A673 (cell line): Measurements from ENCODE around the gene WFDC5. TPM values are rescaled to one million over a fixed set of nuclear protein-coding genes. Genes with fewer than 3 reads are reported as not detected.
"Not testable (repeated sequence)": the region's sequence is repeated elsewhere in the genome, so short reads cannot be mapped to it uniquely, and the experiment has no call there.

Experiments used
- BruUV-seq: library from RNA; stranded (reverse); fragments of 400-500 nt; replicated peaks from 2 replicates; lab custom pipeline; 2021; lab: Mats Ljungman, UMichigan
- CTCF ChIA-PET: fragments of 300-600 bp; sonication (Branson Sonifier 250); formaldehyde crosslinking; loops from one replicate; lab custom pipeline; 2022; ENCODE audit warnings: antibody characterized with exemption; lab: Charles Lee
- POLR2A ChIA-PET: fragments of 300-600 bp; sonication (Branson Sonifier 250); formaldehyde crosslinking; loops from one replicate; lab custom pipeline; 2022; ENCODE audit warnings: antibody characterized with exemption; ENCODE audit not compliant: low non-redundant PET; lab: Charles Lee
- DNase-seq: peaks from one replicate; pipeline ENCODE4 v3.0.0-alpha.2; 2015; ENCODE audit warnings: low spot score
- H3K27ac ChIP-seq: fragments of 200-600 bp; sonication (generic); 2 replicates; pipeline ENCODE4 v1.5.1; 2016; ENCODE audit warnings: mixed run types, low read depth, mild to moderate bottlenecking, mixed read lengths, antibody characterized with exemption, low read length; ENCODE audit not compliant: poor library complexity, severe bottlenecking
- H3K27me3 ChIP-seq: fragments of 200-600 bp; sonication (generic); replicated peaks from 2 replicates; pipeline ENCODE4 v1.6.1; 2017; ENCODE audit warnings: mixed run types, low read depth, mild to moderate bottlenecking, mixed read lengths, antibody characterized with exemption, low read length; ENCODE audit not compliant: insufficient read depth, poor library complexity
- H3K36me3 ChIP-seq: fragments of 200-600 bp; sonication (generic); 2 replicates; pipeline ENCODE4 v1.6.1; 2016; ENCODE audit warnings: mixed run types, mild to moderate bottlenecking, mixed read lengths, antibody characterized with exemption, low read length; ENCODE audit not compliant: insufficient read depth, poor library complexity, severe bottlenecking
- H3K4me1 ChIP-seq: fragments of 200-600 bp; sonication (generic); 2 replicates; pipeline ENCODE4 v1.6.1; 2017; ENCODE audit warnings: mixed run types, mild to moderate bottlenecking, mixed read lengths, antibody characterized with exemption, low read length; ENCODE audit not compliant: insufficient read depth, poor library complexity, severe bottlenecking
- H3K4me3 ChIP-seq: fragments of 200-600 bp; sonication (generic); 2 replicates; pipeline ENCODE4 v1.5.1; 2016; ENCODE audit warnings: low read depth, mixed run types, mild to moderate bottlenecking, mixed read lengths, low read length; ENCODE audit not compliant: poor library complexity, severe bottlenecking
- H3K9me3 ChIP-seq: fragments of 200-600 bp; sonication (generic); 2 replicates; pipeline ENCODE4 v1.6.1; 2016; ENCODE audit warnings: mixed run types, low read depth, mild to moderate bottlenecking, mixed read lengths, antibody characterized with exemption, low read length; ENCODE audit not compliant: poor library complexity, severe bottlenecking
- EZH2 ChIP-seq: fragments of 200-600 bp; sonication (generic); IDR thresholded peaks from 2 replicates; pipeline ENCODE4 v1.6.1; 2017; ENCODE audit warnings: borderline replicate concordance, low read depth, mild to moderate bottlenecking, mixed read lengths, antibody characterized with exemption, low read length; ENCODE audit not compliant: poor library complexity, severe bottlenecking
- intact Hi-C: fragments of 100-400 bp; cut with micrococcal nuclease; formaldehyde crosslinking; loops from one replicate; pipeline ENCODE4 v1.10.0; 2022; ENCODE audit not compliant: unreplicated experiment
- total RNA-seq: library from RNA; stranded (reverse); gene quantifications from 2 replicates; pipeline ENCODE4 v1.2.3, GENCODE V29; 2021
- TF ChIP-seq, protein P1 (sequence below): fragments of 300-800, 200-600 bp; sonication (generic); conservative IDR thresholded peaks from 2 replicates; pipeline ENCODE4 v1.5.1; 2017; ENCODE audit warnings: low read depth, mild to moderate bottlenecking, antibody characterized with exemption, low read length, moderate library complexity, mixed read lengths

The WFDC5 gene
- total RNA-seq, 1 experiment from 2014 or later = not detected

- ChIA-PET POLR2A (interaction anchor here (0.5 kb wide), 1 partner anchor 766 kb away, joined by 3 read pairs; no protein-coding TSS in a partner anchor), CTCF (interaction anchor here (0.5 to 1.6 kb wide), 2 partner anchors 73 to 167 kb away, joined by 3 to 6 read pairs; no protein-coding TSS in a partner anchor)
- DNase-seq = no peak
- Histone ChIP-seq H3K36me3 (no peaks in the 10 kb centered on the region), H3K4me3 (no peak overlapping the region), H3K4me1 (peaks cover 7% of the 10 kb centered on the region), H3K27ac (no peak overlapping the region), H3K9me3 (peaks cover 4% of the 10 kb centered on the region), H3K27me3 (no peaks in the 10 kb centered on the region)
- intact Hi-C loops = no loop called here
- no peak for TF ChIP-seq EZH2
- TF ChIP-seq, protein P1, sequence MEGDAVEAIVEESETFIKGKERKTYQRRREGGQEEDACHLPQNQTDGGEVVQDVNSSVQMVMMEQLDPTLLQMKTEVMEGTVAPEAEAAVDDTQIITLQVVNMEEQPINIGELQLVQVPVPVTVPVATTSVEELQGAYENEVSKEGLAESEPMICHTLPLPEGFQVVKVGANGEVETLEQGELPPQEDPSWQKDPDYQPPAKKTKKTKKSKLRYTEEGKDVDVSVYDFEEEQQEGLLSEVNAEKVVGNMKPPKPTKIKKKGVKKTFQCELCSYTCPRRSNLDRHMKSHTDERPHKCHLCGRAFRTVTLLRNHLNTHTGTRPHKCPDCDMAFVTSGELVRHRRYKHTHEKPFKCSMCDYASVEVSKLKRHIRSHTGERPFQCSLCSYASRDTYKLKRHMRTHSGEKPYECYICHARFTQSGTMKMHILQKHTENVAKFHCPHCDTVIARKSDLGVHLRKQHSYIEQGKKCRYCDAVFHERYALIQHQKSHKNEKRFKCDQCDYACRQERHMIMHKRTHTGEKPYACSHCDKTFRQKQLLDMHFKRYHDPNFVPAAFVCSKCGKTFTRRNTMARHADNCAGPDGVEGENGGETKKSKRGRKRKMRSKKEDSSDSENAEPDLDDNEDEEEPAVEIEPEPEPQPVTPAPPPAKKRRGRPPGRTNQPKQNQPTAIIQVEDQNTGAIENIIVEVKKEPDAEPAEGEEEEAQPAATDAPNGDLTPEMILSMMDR = no peak
- no TSS peak for BruUV-seq
Observed at GRCh38 chr20:45156713-45157112, 41.7 kb upstream of the WFDC5 start.

- CTCF ChIA-PET, H3K9me3 ChIP-seq: not testable (repeated sequence)
Observed at GRCh38 chr20:45154794-45155193, 39.8 kb upstream of the WFDC5 start.

GRCh38 chr20:45154183-45154582 lies 39.2 kb upstream of the WFDC5 start:
- no peaks in the 10 kb centered on the region for H3K27me3 ChIP-seq
- CTCF ChIA-PET = no interaction called here

More at GRCh38 chr20:45154794-45155193, 39.8 kb upstream of the WFDC5 start:
- DNase-seq, H3K4me3 ChIP-seq, H3K27ac ChIP-seq, BruUV-seq, H3K36me3 ChIP-seq, intact Hi-C loops, H3K27me3 ChIP-seq, H3K4me1 ChIP-seq, POLR2A ChIA-PET: not testable (repeated sequence)

More at GRCh38 chr20:45154183-45154582, 39.2 kb upstream of the WFDC5 start:
- H3K36me3 ChIP-seq = no peaks in the 10 kb centered on the region
- no peak for TF ChIP-seq EZH2
- TF ChIP-seq, protein P1 = no peak
- H3K9me3 ChIP-seq = peaks cover 4% of the 10 kb centered on the region
- POLR2A ChIA-PET = no interaction called here
- BruUV-seq = no TSS peak
- no peak for DNase-seq
- H3K27ac ChIP-seq = no peak overlapping the region
- intact Hi-C loops = no loop called here
- H3K4me3 ChIP-seq = no peak overlapping the region
- peaks cover 7% of the 10 kb centered on the region for H3K4me1 ChIP-seq
